HEK293T (cell line): ENCODE results near the gene IFI27L2.

Source experiments
- FOXA1 ChIP-seq: fragments of 450-650 bp; IDR thresholded peaks from 2 replicates; pipeline ENCODE4 v1.6.1; 2016; ENCODE audit warnings: mild to moderate bottlenecking
- L3MBTL2 ChIP-seq: fragments of 450-650 bp; conservative IDR thresholded peaks from 2 replicates; pipeline ENCODE4 v1.6.1; 2016; ENCODE audit warnings: mild to moderate bottlenecking
- NFRKB ChIP-seq: fragments of 450-650 bp; IDR thresholded peaks from 2 replicates; pipeline ENCODE4 v1.6.1; 2016; ENCODE audit warnings: mild to moderate bottlenecking, moderate library complexity
- SP1 ChIP-seq: fragments of 450-650 bp; IDR thresholded peaks from 2 replicates; pipeline ENCODE4 v1.6.1; 2017
- SUZ12 ChIP-seq: fragments of 450-650 bp; IDR thresholded peaks from 2 replicates; pipeline ENCODE4 v1.6.1; 2016; ENCODE audit warnings: mild to moderate bottlenecking

- TF ChIP-seq SUZ12: no peak
- TF ChIP-seq FOXA1: no peak
- TF ChIP-seq L3MBTL2: no peak
- no peak for TF ChIP-seq SP1
- TF ChIP-seq NFRKB: no peak
Measured at GRCh38 chr14:94127330-94127729, 2.1 kb downstream of the IFI27L2 start.
